Measurements from ENCODE around the gene TIMM9.
A peak's percentile ranks its signal among the peaks of the same experiment; 100 is the strongest.

The TIMM9 gene

GRCh38 chr14:58427281-58428117, at the start of gene TIMM9, which contains the start of gene KIAA0586:
TIMM9 (minus strand) TSS chr14:58427531; CDS start chr14:58411945, 15,586 bp downstream.
KIAA0586 (plus strand) TSS chr14:58427719; CDS start chr14:58428265, 546 bp downstream.
- Mint-ChIP-seq H3K27ac (peak within 1 kb of the TSS; percentile 93), H3K4me1 (peaks cover 29% of the 10 kb centered on the region), H3K4me3 (peak within 1 kb of the TSS; percentile 80), H3K9me3 (no peaks in the 10 kb centered on the region), H3K36me3 (no peaks in the 10 kb centered on the region), H3K27me3 (no peaks in the 10 kb centered on the region)
- peak; percentile 97 for ATAC-seq

GRCh38 chr14:58476320-58476719, 49.0 kb upstream of the TIMM9 start:
- H3K36me3 Mint-ChIP-seq = peaks cover 38% of the 10 kb centered on the region
- H3K9me3 Mint-ChIP-seq = no peaks in the 10 kb centered on the region
- peaks cover 16% of the 10 kb centered on the region for H3K4me1 Mint-ChIP-seq
- no peak overlapping the region for H3K27ac Mint-ChIP-seq
- H3K4me3 Mint-ChIP-seq = no peak overlapping the region
- no peaks in the 10 kb centered on the region for H3K27me3 Mint-ChIP-seq
- ATAC-seq = no peak

- H3K9me3 Mint-ChIP-seq = no peaks in the 10 kb centered on the region
- no peaks in the 10 kb centered on the region for H3K27me3 Mint-ChIP-seq
- peaks cover 40% of the 10 kb centered on the region for H3K36me3 Mint-ChIP-seq
- H3K27ac Mint-ChIP-seq = no peak overlapping the region
- ATAC-seq = no peak
- H3K4me1 Mint-ChIP-seq = no peaks in the 10 kb centered on the region
- no peak overlapping the region for H3K4me3 Mint-ChIP-seq
These were observed 42.0 kb upstream of the TIMM9 start for GRCh38 chr14:58469309-58469708.

GRCh38 chr14:58467575-58467974, 40.2 kb upstream of the TIMM9 start:
- no peak for ATAC-seq
- H3K27ac Mint-ChIP-seq = no peak overlapping the region
- no peaks in the 10 kb centered on the region for H3K9me3 Mint-ChIP-seq
- H3K4me1 Mint-ChIP-seq = no peaks in the 10 kb centered on the region
- H3K4me3 Mint-ChIP-seq = no peak overlapping the region
- peaks cover 52% of the 10 kb centered on the region for H3K36me3 Mint-ChIP-seq
- no peaks in the 10 kb centered on the region for H3K27me3 Mint-ChIP-seq

- no peak for ATAC-seq
- no peaks in the 10 kb centered on the region for H3K27me3 Mint-ChIP-seq
- no peaks in the 10 kb centered on the region for H3K9me3 Mint-ChIP-seq
- H3K4me3 Mint-ChIP-seq = no peak overlapping the region
- H3K36me3 Mint-ChIP-seq = peaks cover 48% of the 10 kb centered on the region
- no peak overlapping the region for H3K27ac Mint-ChIP-seq
- H3K4me1 Mint-ChIP-seq = no peaks in the 10 kb centered on the region
These were observed 39.1 kb upstream of the TIMM9 start for GRCh38 chr14:58466459-58466858.

GRCh38 chr14:58465421-58465820, 38.1 kb upstream of the TIMM9 start:
- H3K36me3 Mint-ChIP-seq = peaks cover 55% of the 10 kb centered on the region
- no peak overlapping the region for H3K27ac Mint-ChIP-seq
- no peaks in the 10 kb centered on the region for H3K27me3 Mint-ChIP-seq
- no peaks in the 10 kb centered on the region for H3K4me1 Mint-ChIP-seq
- ATAC-seq = no peak
- H3K9me3 Mint-ChIP-seq = no peaks in the 10 kb centered on the region
- H3K4me3 Mint-ChIP-seq = no peak overlapping the region

GRCh38 chr14:58464652-58465051, 37.3 kb upstream of the TIMM9 start:
- Mint-ChIP-seq H3K27me3 (no peaks in the 10 kb centered on the region), H3K4me3 (no peak overlapping the region), H3K36me3 (peaks cover 60% of the 10 kb centered on the region), H3K9me3 (no peaks in the 10 kb centered on the region), H3K27ac (no peak overlapping the region), H3K4me1 (no peaks in the 10 kb centered on the region)
- no peak for ATAC-seq

GRCh38 chr14:58463147-58463546, 35.8 kb upstream of the TIMM9 start:
- no peaks in the 10 kb centered on the region for H3K27me3 Mint-ChIP-seq
- ATAC-seq = no peak
- peaks cover 49% of the 10 kb centered on the region for H3K36me3 Mint-ChIP-seq
- H3K9me3 Mint-ChIP-seq = no peaks in the 10 kb centered on the region
- H3K4me1 Mint-ChIP-seq = no peaks in the 10 kb centered on the region
- no peak overlapping the region for H3K4me3 Mint-ChIP-seq
- H3K27ac Mint-ChIP-seq = no peak overlapping the region

- H3K9me3 Mint-ChIP-seq = no peaks in the 10 kb centered on the region
- no peak overlapping the region for H3K4me3 Mint-ChIP-seq
- no peak for ATAC-seq
- H3K27me3 Mint-ChIP-seq = no peaks in the 10 kb centered on the region
- peaks cover 53% of the 10 kb centered on the region for H3K36me3 Mint-ChIP-seq
- H3K27ac Mint-ChIP-seq = no peak overlapping the region
- no peaks in the 10 kb centered on the region for H3K4me1 Mint-ChIP-seq
These were observed 33.4 kb upstream of the TIMM9 start for GRCh38 chr14:58460772-58461171.

- Mint-ChIP-seq H3K36me3 (peaks cover 52% of the 10 kb centered on the region), H3K9me3 (no peaks in the 10 kb centered on the region)
These were observed 28.4 kb upstream of the TIMM9 start for GRCh38 chr14:58455593-58456265.

GRCh38 chr14:58444627-58445026, 17.3 kb upstream of the TIMM9 start:
- no peak overlapping the region for H3K4me3 Mint-ChIP-seq
- H3K27me3 Mint-ChIP-seq = no peaks in the 10 kb centered on the region
- no peak overlapping the region for H3K27ac Mint-ChIP-seq
- ATAC-seq = no peak
- no peaks in the 10 kb centered on the region for H3K9me3 Mint-ChIP-seq
- peaks cover 36% of the 10 kb centered on the region for H3K36me3 Mint-ChIP-seq
- no peaks in the 10 kb centered on the region for H3K4me1 Mint-ChIP-seq

More at GRCh38 chr14:58455593-58456265, 28.4 kb upstream of the TIMM9 start:
- Mint-ChIP-seq H3K27ac (no peak overlapping the region), H3K27me3 (no peaks in the 10 kb centered on the region), H3K4me1 (no peaks in the 10 kb centered on the region), H3K4me3 (no peak overlapping the region)
- no peak for ATAC-seq

GRCh38 chr14:58439476-58439875, 12.1 kb upstream of the TIMM9 start:
- no peak overlapping the region for H3K27ac Mint-ChIP-seq
- H3K4me1 Mint-ChIP-seq = no peaks in the 10 kb centered on the region
- H3K9me3 Mint-ChIP-seq = no peaks in the 10 kb centered on the region
- peaks cover 69% of the 10 kb centered on the region for H3K36me3 Mint-ChIP-seq
- no peak for ATAC-seq
- no peaks in the 10 kb centered on the region for H3K27me3 Mint-ChIP-seq
- no peak overlapping the region for H3K4me3 Mint-ChIP-seq

GRCh38 chr14:58430156-58430555, 2.8 kb upstream of the TIMM9 start:
- H3K27ac Mint-ChIP-seq = no peak overlapping the region
- H3K36me3 Mint-ChIP-seq = peaks cover 16% of the 10 kb centered on the region
- H3K27me3 Mint-ChIP-seq = no peaks in the 10 kb centered on the region
- no peaks in the 10 kb centered on the region for H3K9me3 Mint-ChIP-seq
- ATAC-seq = no peak
- peaks cover 22% of the 10 kb centered on the region for H3K4me1 Mint-ChIP-seq
- no peak overlapping the region for H3K4me3 Mint-ChIP-seq

GRCh38 chr14:58428118-58428683, 870 bp upstream of the TIMM9 start:
- Mint-ChIP-seq H3K4me3 (peak overlapping the region; percentile 80), H3K4me1 (peaks cover 29% of the 10 kb centered on the region), H3K27ac (peak overlapping the region; percentile 93), H3K36me3 (peaks cover under 1% of the 10 kb centered on the region), H3K27me3 (no peaks in the 10 kb centered on the region), H3K9me3 (no peaks in the 10 kb centered on the region)
- ATAC-seq = no peak

GRCh38 chr14:58426670-58427280, 556 bp downstream of the TIMM9 start:
- peaks cover 29% of the 10 kb centered on the region for H3K4me1 Mint-ChIP-seq
- H3K27me3 Mint-ChIP-seq = no peaks in the 10 kb centered on the region
- no peaks in the 10 kb centered on the region for H3K9me3 Mint-ChIP-seq
- H3K4me3 Mint-ChIP-seq = peak overlapping the region; percentile 80
- no peaks in the 10 kb centered on the region for H3K36me3 Mint-ChIP-seq
- peak overlapping the region; percentile 93 for H3K27ac Mint-ChIP-seq
- peak; percentile 77 for ATAC-seq
